GM10266 (cell line): ENCODE data around the gene MLXIP.

ENCODE experiments used
- DNase-seq: peaks from one replicate; pipeline ENCODE4 v3.0.0; 2012; ENCODE audit errors: extremely low spot score
- CTCF ChIP-seq: IDR thresholded peaks from 2 replicates; pipeline ENCODE4 v1.5.1; 2012; ENCODE audit warnings: mild to moderate bottlenecking, low read depth; ENCODE audit not compliant: control insufficient read depth, insufficient read depth; ENCODE audit errors: missing control alignments

MLXIP gene

GRCh38 chr12:122138616-122139015, 60.1 kb downstream of the MLXIP start:
- no peak for TF ChIP-seq CTCF
- DNase-seq, result no peak

- TF ChIP-seq CTCF, result no peak
- DNase-seq, result no peak
Observed at GRCh38 chr12:122139266-122139665, 60.7 kb downstream of the MLXIP start.

- no peak for DNase-seq
- no peak for TF ChIP-seq CTCF
Observed at GRCh38 chr12:122139941-122140340, 61.4 kb downstream of the MLXIP start.

GRCh38 chr12:122140467-122141257, 62.1 kb downstream of the MLXIP start:
- no peak for TF ChIP-seq CTCF
- DNase-seq, result no peak

- no peak for TF ChIP-seq CTCF
- no peak for DNase-seq
Observed at GRCh38 chr12:122141911-122142725, 63.6 kb downstream of the MLXIP start.

GRCh38 chr12:122142857-122143256, 64.3 kb downstream of the MLXIP start:
- no peak for TF ChIP-seq CTCF
- DNase-seq, result no peak

- no peak for DNase-seq
- TF ChIP-seq CTCF, result no peak
Observed at GRCh38 chr12:122144885-122145284, 66.3 kb downstream of the MLXIP start.
